NCI-H226 (cell line): ENCODE measurements around the gene PPP1R9A.

Source experiments
- DNase-seq: peaks from one replicate; pipeline ENCODE4 v3.0.0-alpha.2; 2015

The PPP1R9A gene

GRCh38 chr7:95323410-95324129, 416.2 kb downstream of the PPP1R9A start:
- no peak for DNase-seq

GRCh38 chr7:95324431-95324830, 417.0 kb downstream of the PPP1R9A start, which contains the start of gene PON1:
PON1 (minus strand) TSS chr7:95324532; CDS start chr7:95324475, 57 bp downstream.
- no peak for DNase-seq

DNA sequence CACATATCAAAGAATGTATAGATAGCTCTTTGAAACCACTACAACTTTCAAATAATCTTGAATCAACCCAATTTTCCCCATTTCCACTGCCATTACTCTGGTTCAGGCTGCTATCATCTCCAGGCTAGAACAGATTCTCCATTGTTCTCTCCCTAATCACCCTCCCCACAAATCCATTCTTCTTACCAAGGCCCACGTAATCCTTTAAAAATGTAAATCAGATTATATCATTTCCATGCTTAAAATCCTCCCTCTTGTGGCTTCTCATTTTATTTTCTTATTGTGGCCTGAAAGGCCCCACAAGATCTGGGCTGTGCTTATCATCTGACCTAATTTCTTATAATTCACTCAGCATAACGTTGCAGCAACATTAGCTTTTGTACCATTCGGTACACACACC, 420.0 kb downstream of the PPP1R9A start:
- no peak for DNase-seq

- DNase-seq: no peak
Measured at GRCh38 chr7:95330204-95330960, 423.0 kb downstream of the PPP1R9A start.

- DNase-seq: no peak
Measured at GRCh38 chr7:95330961-95331337, 423.6 kb downstream of the PPP1R9A start.

GRCh38 chr7:95334447-95334846, 427.1 kb downstream of the PPP1R9A start:
- peak; percentile 60 for DNase-seq

- peak; percentile 70 for DNase-seq
Measured at GRCh38 chr7:95335093-95335492, 427.7 kb downstream of the PPP1R9A start.

DNA sequence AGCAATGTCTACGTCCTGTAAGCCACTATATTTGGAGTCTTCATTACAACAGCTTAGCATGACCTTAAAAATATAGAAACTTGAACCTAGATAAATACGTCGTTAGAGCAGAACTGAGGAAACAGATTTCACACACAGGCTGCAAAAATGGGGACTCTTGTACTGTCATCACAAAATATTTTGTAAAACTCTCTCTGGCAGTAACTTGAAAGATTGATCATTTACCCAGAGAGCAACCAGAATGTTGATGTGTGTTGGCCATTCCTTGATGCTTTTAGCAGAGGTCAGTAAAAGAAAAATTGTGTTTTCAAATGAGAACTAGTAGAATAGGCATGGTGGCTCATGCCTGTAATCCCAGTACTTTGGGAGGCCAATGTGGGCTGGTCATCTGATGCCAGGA, 431.4 kb downstream of the PPP1R9A start:
- no peak for DNase-seq

DNA sequence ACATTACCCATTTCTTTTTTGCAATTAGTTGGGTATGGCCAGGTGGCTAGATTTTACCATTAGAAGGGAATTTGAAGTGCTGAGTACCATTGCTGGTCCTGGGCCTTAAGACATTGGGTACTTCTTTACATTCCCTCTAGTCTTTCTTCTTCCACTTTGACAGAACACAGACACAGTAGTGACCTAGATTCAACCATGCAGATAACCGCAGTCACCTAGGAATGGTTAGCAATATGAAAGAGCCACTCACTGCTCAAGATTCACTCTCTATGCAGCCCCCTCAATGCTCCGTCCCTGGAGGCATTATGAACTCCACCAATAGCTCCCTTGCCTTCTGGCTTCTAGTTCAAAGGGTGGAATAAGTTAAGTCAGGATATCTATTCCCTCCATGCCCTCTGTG, 433.1 kb downstream of the PPP1R9A start:
- DNase-seq: no peak

- DNase-seq: no peak
Measured at GRCh38 chr7:95342029-95342428, 434.6 kb downstream of the PPP1R9A start.

DNA sequence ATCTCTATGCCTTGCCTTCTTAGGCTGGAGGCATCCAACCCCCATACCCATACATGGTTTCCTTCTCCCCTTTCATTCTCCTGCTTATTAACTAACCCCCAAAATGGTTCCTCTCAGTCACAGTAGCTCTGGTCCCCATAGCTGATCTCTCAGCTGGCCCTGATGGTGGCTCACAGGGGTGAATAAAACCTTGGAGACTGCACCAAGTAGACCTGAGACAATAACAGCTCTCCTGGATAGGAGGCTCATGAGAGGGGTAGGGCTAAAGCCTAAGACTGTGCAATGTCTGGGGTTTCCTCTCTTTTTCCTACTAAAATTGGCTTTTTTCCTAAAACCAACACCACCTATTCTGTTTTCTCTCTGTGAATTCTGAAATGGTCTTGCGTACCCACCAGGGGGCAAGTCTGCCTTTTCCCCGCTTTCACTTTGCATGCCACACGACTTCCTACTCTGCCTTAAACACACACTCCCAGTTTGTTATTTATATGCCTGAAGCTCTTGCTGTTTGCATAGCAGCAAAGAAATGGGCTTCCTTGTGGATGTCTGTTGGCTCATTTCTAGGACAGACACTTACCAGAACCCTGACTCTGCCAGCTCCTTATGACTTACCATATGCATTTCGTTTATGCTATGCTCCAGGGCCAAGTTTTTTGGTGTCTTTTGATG, 435.4 kb downstream of the PPP1R9A start:
- no peak for DNase-seq
